KMS-11 (cell line): ENCODE results near the gene LHFPL6.

Source experiments
- H2AFZ ChIP-seq: fragments of 200-600 bp; sonication (generic); 2 replicates; pipeline ENCODE4 v1.6.1; 2016; ENCODE audit warnings: antibody characterized with exemption, mixed run types, low read depth
- H3K27ac ChIP-seq: fragments of 200-600 bp; sonication (generic); 2 replicates; pipeline ENCODE4 v1.6.1; 2016; ENCODE audit warnings: mild to moderate bottlenecking, mixed run types
- H3K27me3 ChIP-seq: fragments of 200-600 bp; sonication (generic); 2 replicates; pipeline ENCODE4 v1.6.1; 2017; ENCODE audit warnings: mild to moderate bottlenecking, low read depth, mixed run types, moderate library complexity; ENCODE audit not compliant: insufficient read depth
- H3K36me3 ChIP-seq: fragments of 200-600 bp; sonication (generic); 2 replicates; pipeline ENCODE4 v1.6.1; 2017; ENCODE audit warnings: mild to moderate bottlenecking, mixed run types; ENCODE audit not compliant: insufficient read depth
- H3K4me1 ChIP-seq: fragments of 200-600 bp; sonication (generic); 2 replicates; pipeline ENCODE4 v1.6.1; 2016; ENCODE audit warnings: mild to moderate bottlenecking, low read depth, mixed run types; ENCODE audit not compliant: poor library complexity, severe bottlenecking
- H3K4me2 ChIP-seq: fragments of 200-600 bp; sonication (generic); 2 replicates; pipeline ENCODE4 v1.7.0; 2016; ENCODE audit warnings: mild to moderate bottlenecking, mixed run types
- H3K4me3 ChIP-seq: fragments of 200-600 bp; sonication (generic); IDR thresholded peaks from 2 replicates; pipeline ENCODE4 v1.6.1; 2017; ENCODE audit warnings: low read depth, low read length, mixed read lengths; ENCODE audit not compliant: insufficient read depth
- H3K79me2 ChIP-seq: fragments of 200-600 bp; sonication (generic); 2 replicates; pipeline ENCODE4 v1.6.1; 2016; ENCODE audit warnings: low read depth, mixed run types; ENCODE audit not compliant: insufficient read depth
- H3K9ac ChIP-seq: fragments of 200-600 bp; sonication (generic); 2 replicates; pipeline ENCODE4 v1.6.1; 2016; ENCODE audit warnings: mild to moderate bottlenecking, mixed run types
- H4K20me1 ChIP-seq: fragments of 200-600 bp; sonication (generic); 2 replicates; pipeline ENCODE4 v1.6.1; 2016; ENCODE audit warnings: mild to moderate bottlenecking, mixed run types; ENCODE audit not compliant: insufficient read depth
- TF ChIP-seq, protein P1 (sequence below): fragments of 200-600 bp; sonication (generic); conservative IDR thresholded peaks from 2 replicates; pipeline ENCODE4 v1.6.1; 2017; ENCODE audit warnings: low read depth, mild to moderate bottlenecking, antibody characterized with exemption, low read length, moderate library complexity, mixed read lengths

Gene LHFPL6

DNA sequence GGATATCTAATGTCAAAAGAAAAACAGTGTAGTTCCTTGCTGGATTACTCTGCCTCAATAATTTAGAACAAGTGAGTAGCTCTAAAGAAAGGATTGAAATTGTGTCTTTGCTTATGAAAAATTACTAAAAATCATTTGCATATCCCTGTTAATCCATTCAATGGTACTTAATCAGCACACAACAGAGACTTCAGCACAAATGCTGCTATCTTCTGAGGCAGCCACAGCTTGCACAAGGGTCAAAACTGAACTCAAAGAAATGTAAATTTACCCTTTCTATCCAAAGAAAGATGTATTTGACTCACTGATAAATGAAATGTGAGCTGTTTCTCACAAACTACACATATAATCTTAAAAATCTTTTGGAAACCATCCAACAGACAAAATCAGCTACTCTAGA is 116.2 kb downstream of the LHFPL6 start:
- no peak overlapping the region for H3K4me3 ChIP-seq
- H3K79me2 ChIP-seq, result no peaks in the 10 kb centered on the region
- no peak overlapping the region for H3K9ac ChIP-seq
- no peak overlapping the region for H3K27ac ChIP-seq
- H3K27me3 ChIP-seq, result no peaks in the 10 kb centered on the region
- no peaks in the 10 kb centered on the region for H3K36me3 ChIP-seq
- H4K20me1 ChIP-seq, result no peaks in the 10 kb centered on the region
- no peaks in the 10 kb centered on the region for H3K4me1 ChIP-seq
- TF ChIP-seq, protein P1, sequence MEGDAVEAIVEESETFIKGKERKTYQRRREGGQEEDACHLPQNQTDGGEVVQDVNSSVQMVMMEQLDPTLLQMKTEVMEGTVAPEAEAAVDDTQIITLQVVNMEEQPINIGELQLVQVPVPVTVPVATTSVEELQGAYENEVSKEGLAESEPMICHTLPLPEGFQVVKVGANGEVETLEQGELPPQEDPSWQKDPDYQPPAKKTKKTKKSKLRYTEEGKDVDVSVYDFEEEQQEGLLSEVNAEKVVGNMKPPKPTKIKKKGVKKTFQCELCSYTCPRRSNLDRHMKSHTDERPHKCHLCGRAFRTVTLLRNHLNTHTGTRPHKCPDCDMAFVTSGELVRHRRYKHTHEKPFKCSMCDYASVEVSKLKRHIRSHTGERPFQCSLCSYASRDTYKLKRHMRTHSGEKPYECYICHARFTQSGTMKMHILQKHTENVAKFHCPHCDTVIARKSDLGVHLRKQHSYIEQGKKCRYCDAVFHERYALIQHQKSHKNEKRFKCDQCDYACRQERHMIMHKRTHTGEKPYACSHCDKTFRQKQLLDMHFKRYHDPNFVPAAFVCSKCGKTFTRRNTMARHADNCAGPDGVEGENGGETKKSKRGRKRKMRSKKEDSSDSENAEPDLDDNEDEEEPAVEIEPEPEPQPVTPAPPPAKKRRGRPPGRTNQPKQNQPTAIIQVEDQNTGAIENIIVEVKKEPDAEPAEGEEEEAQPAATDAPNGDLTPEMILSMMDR, result no peak
- no peak overlapping the region for H3K4me2 ChIP-seq
- H2AFZ ChIP-seq, result no peak overlapping the region

DNA sequence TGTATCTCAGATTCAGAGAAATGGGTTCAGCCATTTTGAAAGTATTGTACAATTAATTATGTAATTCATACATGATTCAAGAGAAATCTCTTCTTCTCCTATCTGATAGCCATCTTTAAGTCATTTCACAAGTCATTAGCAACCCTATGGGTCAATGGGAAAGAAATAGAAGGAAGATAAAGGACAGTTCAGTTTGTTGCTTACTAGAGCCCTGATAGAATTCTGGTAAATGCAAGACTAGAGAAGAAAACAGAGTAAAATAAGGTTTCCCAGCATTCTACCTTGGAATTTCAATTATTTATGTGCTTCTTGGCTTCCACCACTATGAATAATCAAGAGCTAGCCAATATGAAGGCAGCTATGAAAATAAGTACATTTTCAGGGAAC is 117.7 kb downstream of the LHFPL6 start:
- no peak overlapping the region for H3K27ac ChIP-seq
- no peaks in the 10 kb centered on the region for H3K79me2 ChIP-seq
- H4K20me1 ChIP-seq, result no peaks in the 10 kb centered on the region
- H3K4me1 ChIP-seq, result no peaks in the 10 kb centered on the region
- H3K27me3 ChIP-seq, result no peaks in the 10 kb centered on the region
- H2AFZ ChIP-seq, result no peak overlapping the region
- no peak overlapping the region for H3K4me2 ChIP-seq
- no peak overlapping the region for H3K9ac ChIP-seq
- TF ChIP-seq, protein P1, result no peak
- H3K4me3 ChIP-seq, result no peak overlapping the region
- no peaks in the 10 kb centered on the region for H3K36me3 ChIP-seq

DNA sequence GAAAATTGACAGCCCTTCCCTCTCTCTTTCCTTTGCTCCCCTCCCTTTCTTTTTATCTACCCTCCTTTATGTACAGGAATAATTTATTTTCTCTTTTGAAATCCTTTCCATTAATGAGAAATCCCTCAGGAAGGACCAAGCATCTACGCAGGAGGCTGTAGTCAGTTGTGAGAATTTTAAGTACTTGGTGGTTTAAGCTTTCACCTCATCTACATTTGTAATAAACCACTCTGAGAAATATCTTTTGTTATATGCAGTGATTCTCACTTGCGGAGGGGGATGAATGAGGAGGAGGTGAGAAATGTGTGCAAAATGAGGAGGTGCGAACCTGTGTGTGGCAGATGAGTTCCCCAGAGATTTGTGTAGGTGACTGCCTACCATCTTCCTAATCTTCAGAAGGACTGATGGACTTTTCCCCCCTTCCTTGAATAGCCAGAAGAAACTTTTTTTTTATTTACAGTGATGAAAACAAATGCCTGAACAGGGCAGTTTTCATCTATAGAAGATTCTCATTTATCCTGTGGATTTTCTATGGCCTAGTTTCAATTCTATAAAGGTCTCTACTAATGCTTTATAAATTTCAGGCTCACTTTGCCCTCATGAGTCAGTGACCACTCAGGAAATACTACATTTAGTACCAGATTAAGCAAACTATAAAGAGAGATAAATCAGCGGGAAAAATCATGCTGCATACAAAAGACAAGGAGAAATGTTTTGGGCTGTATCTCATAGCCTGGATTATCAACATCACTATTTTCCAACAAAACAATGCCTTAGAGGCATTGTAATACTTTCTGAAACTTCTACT is 118.3 kb downstream of the LHFPL6 start:
- TF ChIP-seq, protein P1, result no peak
- no peak overlapping the region for H2AFZ ChIP-seq
- H3K36me3 ChIP-seq, result no peaks in the 10 kb centered on the region
- H3K9ac ChIP-seq, result no peak overlapping the region
- no peak overlapping the region for H3K4me2 ChIP-seq
- no peaks in the 10 kb centered on the region for H3K4me1 ChIP-seq
- H3K4me3 ChIP-seq, result no peak overlapping the region
- H3K27me3 ChIP-seq, result no peaks in the 10 kb centered on the region
- no peaks in the 10 kb centered on the region for H4K20me1 ChIP-seq
- no peaks in the 10 kb centered on the region for H3K79me2 ChIP-seq
- no peak overlapping the region for H3K27ac ChIP-seq

DNA sequence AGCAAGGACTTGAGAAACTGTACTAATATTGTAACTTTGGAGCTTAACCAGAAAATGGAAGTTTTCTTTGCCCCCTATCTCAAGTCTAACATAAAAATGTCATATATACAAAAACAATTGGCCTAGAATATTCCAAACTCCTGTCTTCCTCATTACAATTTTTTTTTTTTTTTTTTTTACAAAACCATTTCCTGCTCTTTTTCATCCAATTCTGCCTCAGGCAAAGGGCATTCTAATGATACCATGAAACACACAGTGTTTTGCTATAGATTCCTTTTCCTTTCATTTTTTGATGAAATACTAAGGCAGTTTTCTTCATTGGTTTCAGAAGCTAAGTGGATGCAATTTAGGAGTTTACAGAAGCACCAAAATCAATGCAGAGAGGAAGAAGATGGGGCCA is 119.7 kb downstream of the LHFPL6 start:
- H4K20me1 ChIP-seq, result no peaks in the 10 kb centered on the region
- H2AFZ ChIP-seq, result no peak overlapping the region
- H3K79me2 ChIP-seq, result no peaks in the 10 kb centered on the region
- no peaks in the 10 kb centered on the region for H3K27me3 ChIP-seq
- H3K36me3 ChIP-seq, result no peaks in the 10 kb centered on the region
- no peak overlapping the region for H3K4me3 ChIP-seq
- TF ChIP-seq, protein P1, result no peak
- H3K4me2 ChIP-seq, result no peak overlapping the region
- no peaks in the 10 kb centered on the region for H3K4me1 ChIP-seq
- no peak overlapping the region for H3K27ac ChIP-seq
- no peak overlapping the region for H3K9ac ChIP-seq
